Skeletal muscle tissue (tissue), 5 donors: ENCODE results near the gene RAE1. TPM values are rescaled to one million over a fixed set of nuclear protein-coding genes. Genes with fewer than 3 reads are reported as not detected.
A peak's percentile ranks its signal among the peaks of the same experiment; 100 is the strongest.

Experiments used
- H3K27ac ChIP-seq: one replicate; pipeline ENCODE4 v1.7.0; 2013; ENCODE audit warnings: mild to moderate bottlenecking, low read depth, low read length, inconsistent platforms
- H3K27me3 ChIP-seq, 3 donors: one replicate each; pipeline ENCODE4 v1.7.0; 2013; ENCODE audit warnings: low read length in 3 of 3; ENCODE audit not compliant: control insufficient read depth in 3 of 3, insufficient read depth in 3 of 3
- H3K36me3 ChIP-seq, 3 donors: one replicate each; pipeline ENCODE4 v1.7.0; 2013; ENCODE audit warnings: low read length in 3 of 3; ENCODE audit not compliant: control insufficient read depth in 3 of 3, insufficient read depth in 3 of 3
- H3K4me1 ChIP-seq, 3 donors: one replicate each; pipeline ENCODE4 v1.7.0; 2013; ENCODE audit warnings: low read length in 3 of 3, mild to moderate bottlenecking in 3 of 3; ENCODE audit not compliant: control insufficient read depth in 3 of 3, insufficient read depth in 3 of 3
- H3K4me3 ChIP-seq, 3 donors: one replicate each; pipeline ENCODE4 v1.7.0; 2013; ENCODE audit warnings: low read length in 3 of 3
- H3K9ac ChIP-seq, 3 donors: one replicate each; pipeline ENCODE4 v1.7.0; 2013; ENCODE audit warnings: low read length in 3 of 3, mild to moderate bottlenecking in 3 of 3, moderate library complexity in 2 of 3, low read depth in 1 of 3
- H3K9me3 ChIP-seq, 3 donors: one replicate each; pipeline ENCODE4 v1.7.0; 2013; ENCODE audit warnings: low read length in 3 of 3; ENCODE audit not compliant: control insufficient read depth in 3 of 3
- small RNA-seq: library from RNA; depleted of rRNA; stranded (forward); fragments of <200 nt; gene quantifications from one replicate; pipeline ENCODE3, GENCODE V24; 2014
- total RNA-seq: library from RNA; depleted of rRNA; stranded (reverse); fragments of >200 nt; gene quantifications from one replicate; pipeline ENCODE4 v1.2.3, GENCODE V29; 2014
- donor health status: Osteomylitis.

Gene RAE1
- total RNA-seq, 1 donor from 2014 or later: 18.3 TPM

DNA sequence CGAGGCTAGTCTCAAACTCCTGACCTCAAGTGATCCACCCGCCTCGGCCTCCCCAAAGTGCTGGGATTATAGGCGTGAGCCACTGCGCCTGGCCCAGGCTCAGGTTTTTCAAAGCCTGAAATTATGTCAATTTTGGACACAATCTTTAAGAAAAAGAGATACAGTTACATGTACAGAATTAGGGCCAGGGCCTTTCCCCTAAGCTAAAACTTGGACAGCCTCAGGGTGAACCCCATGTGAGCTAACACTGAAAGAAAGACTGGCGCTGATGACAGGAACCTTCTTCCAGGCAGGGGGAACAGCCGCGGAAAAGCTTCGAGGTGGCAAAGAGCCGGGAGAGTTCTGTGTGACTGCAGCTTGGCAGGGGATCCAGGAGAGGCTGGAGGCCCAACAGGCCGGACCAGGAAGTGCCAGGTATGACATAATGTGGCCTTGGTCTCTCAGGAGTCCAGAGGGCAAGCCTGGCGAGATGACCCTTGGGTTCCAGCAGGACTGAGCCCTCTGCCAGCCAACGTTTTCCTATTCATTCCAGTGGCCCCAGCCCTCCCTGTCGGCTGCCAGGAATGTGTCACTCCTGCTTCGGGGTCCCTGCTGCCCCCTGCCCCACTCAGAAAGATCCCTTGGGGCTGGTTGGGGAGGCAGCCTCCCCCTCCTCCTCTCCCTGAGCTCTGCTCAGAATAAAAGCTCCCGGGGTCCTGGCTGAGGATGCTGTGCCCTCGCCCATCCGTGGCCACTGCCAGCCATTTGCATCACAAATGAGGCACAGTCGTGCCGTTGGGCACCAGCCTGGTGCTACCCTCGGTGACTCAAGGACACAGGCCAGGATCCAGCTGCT, 77.5 kb downstream of the RAE1 start:
- Histone ChIP-seq H3K27ac (no peak overlapping the region), H3K9me3 (no peaks in the 10 kb centered on the region), H3K4me3 (no peak overlapping the region), H3K9ac (peak overlapping the region in 1 of 3 donors; percentile 16), H3K27me3 (peaks cover 0 to 2% (median 0%) of the 10 kb centered on the region in 3 donors), H3K36me3 (no peaks in the 10 kb centered on the region), H3K4me1 (peaks cover 13 to 28% (median 27%) of the 10 kb centered on the region in 3 donors)

Small RNA genes lying within 50 kb of the gene (small RNA-seq; reads per million reads assigned to genes)
- gene MIR4325 (not detected), gene RF00019 (not detected), gene RPL39P39 (not detected)

Other genes starting within 250 kb of the RAE1 start
- gene BMP7, start 84.6 kb upstream of the RAE1 start, total RNA-seq: 3.7 TPM
- not detected for gene SPO11, start 21.5 kb upstream of the RAE1 start, total RNA-seq
- 60.0 TPM for gene RBM38, start 40.1 kb downstream of the RAE1 start, total RNA-seq
- gene CTCFL, start 173.9 kb downstream of the RAE1 start, total RNA-seq: not detected
- gene PCK1, start 209.9 kb downstream of the RAE1 start, total RNA-seq: 8.4 TPM